Stomach smooth muscle (tissue), 2 donors: ENCODE results near the gene TMCO4.

ENCODE experiments used
- H3K27ac ChIP-seq: one replicate; pipeline ENCODE4 v1.7.0; 2013; ENCODE audit warnings: mild to moderate bottlenecking, low read length, inconsistent platforms
- H3K27me3 ChIP-seq, 2 donors: one replicate each; pipeline ENCODE4 v1.7.0; 2013; ENCODE audit warnings: low read length in 2 of 2; ENCODE audit not compliant: insufficient read depth in 2 of 2, control insufficient read depth in 1 of 2
- H3K36me3 ChIP-seq, 2 donors: one replicate each; pipeline ENCODE4 v1.7.0; 2013; ENCODE audit warnings: low read length in 2 of 2; ENCODE audit not compliant: control insufficient read depth in 2 of 2, insufficient read depth in 2 of 2
- H3K4me1 ChIP-seq: one replicate; pipeline ENCODE4 v1.7.0; 2013; ENCODE audit warnings: low read length; ENCODE audit not compliant: control insufficient read depth, insufficient read depth
- H3K4me3 ChIP-seq, 2 donors: one replicate each; pipeline ENCODE4 v1.7.0; 2013; ENCODE audit warnings: low read length in 2 of 2
- H3K9ac ChIP-seq, 2 donors: one replicate each; pipeline ENCODE4 v1.7.0; 2013; ENCODE audit warnings: low read length in 2 of 2, mild to moderate bottlenecking in 1 of 2
- H3K9me3 ChIP-seq, 2 donors: one replicate each; pipeline ENCODE4 v1.7.0; 2013; ENCODE audit warnings: low read length in 2 of 2; ENCODE audit not compliant: control insufficient read depth in 2 of 2
- donor health status: healthy.
- donor health status: Pancreatic carcinoma.

The TMCO4 gene

DNA sequence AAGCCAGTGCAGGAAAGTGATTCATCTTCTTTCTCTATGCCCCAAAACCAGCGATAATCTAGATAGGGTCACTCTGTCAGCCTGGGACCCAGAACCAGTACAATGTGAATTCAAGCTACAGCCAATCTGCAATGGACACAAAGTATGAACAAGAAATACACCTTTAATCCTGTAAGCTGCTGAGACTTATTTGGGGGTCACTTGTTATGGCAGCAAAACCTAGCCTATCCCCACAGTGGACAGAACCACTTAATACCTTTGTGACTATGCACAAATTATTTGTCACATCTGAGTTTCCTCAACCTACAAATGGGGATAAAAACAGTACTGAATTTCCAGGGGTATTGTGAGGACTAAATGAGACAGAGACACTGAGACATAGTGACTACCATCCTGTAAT lies 50.0 kb downstream of the TMCO4 start:
- Histone ChIP-seq H3K9ac (no peak overlapping the region), H3K27me3 (no peaks in the 10 kb centered on the region), H3K4me3 (no peak overlapping the region), H3K27ac (no peak overlapping the region), H3K9me3 (no peaks in the 10 kb centered on the region), H3K36me3 (peaks cover 20 to 21% of the 10 kb centered on the region in 2 donors), H3K4me1 (peaks cover 10% of the 10 kb centered on the region)

DNA sequence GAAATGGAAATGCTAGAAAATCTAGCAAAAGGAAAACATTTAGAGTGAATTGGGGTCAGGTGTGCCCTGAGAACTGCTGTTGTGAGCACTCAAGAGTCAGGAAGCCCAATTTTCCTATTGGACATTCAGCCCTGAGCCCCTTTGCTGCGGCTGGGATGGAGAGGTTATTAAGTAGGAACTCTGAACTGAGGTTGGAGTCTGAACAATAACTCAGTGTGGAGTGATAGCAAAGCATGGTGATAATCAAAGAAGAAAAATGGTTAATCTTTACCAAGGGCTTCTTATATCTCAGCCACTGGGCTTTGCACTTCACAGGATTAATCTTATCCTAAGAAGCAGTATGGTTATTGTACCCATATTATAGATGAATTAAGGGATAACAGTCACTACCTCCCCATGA lies 52.0 kb downstream of the TMCO4 start:
- Histone ChIP-seq H3K27ac (no peak overlapping the region), H3K9ac (no peak overlapping the region), H3K4me1 (no peaks in the 10 kb centered on the region), H3K36me3 (peaks cover 26% of the 10 kb centered on the region in 2 donors), H3K4me3 (no peak overlapping the region), H3K9me3 (no peaks in the 10 kb centered on the region), H3K27me3 (no peaks in the 10 kb centered on the region)

DNA sequence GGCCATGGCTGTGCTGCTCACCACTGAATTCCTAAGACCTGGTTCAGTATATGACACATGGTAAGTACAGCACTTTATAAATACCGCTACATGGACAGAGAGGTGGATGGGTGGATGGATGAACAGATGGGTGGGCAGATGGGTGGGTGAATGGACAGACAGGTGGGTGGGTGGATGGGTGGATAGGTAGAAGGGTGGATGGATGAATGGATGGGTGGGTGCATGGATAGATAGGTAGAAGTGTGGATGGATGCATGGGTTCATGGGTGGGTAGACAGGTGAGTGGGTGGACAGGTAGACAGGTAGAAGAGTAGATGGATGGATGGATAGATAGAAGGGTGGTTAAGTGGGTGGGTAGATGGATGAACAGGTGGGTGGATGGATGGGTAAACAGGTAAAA lies 54.8 kb downstream of the TMCO4 start:
- Histone ChIP-seq H3K36me3 (peaks cover 28 to 33% of the 10 kb centered on the region in 2 donors), H3K9ac (no peak overlapping the region)

DNA sequence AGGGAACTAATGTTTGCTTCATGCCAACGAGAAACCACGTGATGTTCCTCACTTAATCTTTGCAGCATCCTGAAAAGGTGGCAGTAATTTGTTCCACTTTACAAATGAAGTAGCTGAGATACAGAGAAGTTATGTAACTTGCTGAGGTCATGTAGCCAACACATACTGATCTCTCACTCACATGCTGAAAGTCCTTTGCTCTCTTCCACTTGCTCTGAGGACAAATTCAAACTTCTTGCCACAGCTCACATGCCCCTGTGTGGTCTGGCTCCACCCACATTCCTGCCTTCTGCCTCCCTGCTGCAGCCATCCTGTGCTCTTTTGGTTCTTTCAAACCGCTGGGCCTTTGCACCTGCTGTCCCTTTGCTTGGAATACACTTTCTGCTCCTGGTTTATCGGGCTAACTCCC lies 55.4 kb downstream of the TMCO4 start:
- Histone ChIP-seq H3K9ac (no peak overlapping the region), H3K9me3 (no peaks in the 10 kb centered on the region), H3K27ac (no peak overlapping the region), H3K36me3 (peaks cover 23 to 33% of the 10 kb centered on the region in 2 donors), H3K4me3 (no peak overlapping the region), H3K27me3 (no peaks in the 10 kb centered on the region), H3K4me1 (no peaks in the 10 kb centered on the region)

More for the DNA sequence above, 54.8 kb downstream of the TMCO4 start:
- Histone ChIP-seq H3K4me1 (no peaks in the 10 kb centered on the region), H3K27me3 (no peaks in the 10 kb centered on the region), H3K9me3 (no peaks in the 10 kb centered on the region), H3K4me3 (no peak overlapping the region), H3K27ac (no peak overlapping the region)

DNA sequence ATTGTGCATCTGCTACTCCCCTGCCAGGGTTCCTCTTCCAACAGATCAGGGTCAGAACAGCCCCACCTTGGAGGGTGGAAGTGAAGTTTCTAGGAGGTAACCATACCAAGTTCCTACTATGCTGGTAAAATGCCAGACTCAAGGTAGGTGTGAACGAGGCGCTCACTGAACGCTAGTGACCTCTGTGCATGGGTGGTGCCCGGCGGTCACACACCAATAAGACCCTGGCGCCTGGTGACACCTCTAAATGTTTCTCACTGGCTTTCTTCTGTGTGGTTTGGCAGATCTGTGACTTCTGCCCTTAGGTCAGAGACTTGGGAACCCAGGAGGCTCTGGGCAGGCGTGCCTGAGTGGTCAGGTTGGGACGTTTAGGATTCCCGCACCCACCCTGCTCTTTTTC lies 55.9 kb downstream of the TMCO4 start:
- Histone ChIP-seq H3K4me1 (no peaks in the 10 kb centered on the region), H3K27ac (no peak overlapping the region), H3K9me3 (peaks cover 0 to 2% of the 10 kb centered on the region in 2 donors), H3K36me3 (peaks cover 18 to 29% of the 10 kb centered on the region in 2 donors), H3K9ac (no peak overlapping the region), H3K27me3 (no peaks in the 10 kb centered on the region), H3K4me3 (no peak overlapping the region)

DNA sequence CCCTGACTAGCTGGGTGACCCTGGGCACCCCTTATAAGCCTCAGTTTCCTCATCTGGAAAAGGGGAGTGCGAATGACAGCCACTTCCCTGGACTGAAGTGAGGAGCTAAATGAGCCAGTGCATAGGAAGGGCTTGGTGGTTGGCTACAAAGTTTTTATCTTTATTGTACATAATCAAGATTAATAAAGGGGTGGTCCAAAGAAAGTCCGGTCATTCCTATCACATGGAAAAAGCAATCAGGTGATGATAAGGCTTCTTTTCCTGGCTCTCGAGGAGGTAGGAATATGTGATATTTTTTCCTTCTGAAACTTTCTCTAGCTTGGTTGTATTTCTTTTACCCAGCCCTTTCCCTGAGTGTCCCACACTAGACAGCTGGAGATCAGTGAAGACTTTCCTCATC lies 56.5 kb downstream of the TMCO4 start:
- no peaks in the 10 kb centered on the region for H3K27me3 ChIP-seq
- no peak overlapping the region for H3K4me3 ChIP-seq
- H3K27ac ChIP-seq, result no peak overlapping the region
- no peak overlapping the region for H3K9ac ChIP-seq
- H3K4me1 ChIP-seq, result peaks cover 3% of the 10 kb centered on the region
- H3K36me3 ChIP-seq, result peaks cover 18 to 29% of the 10 kb centered on the region in 2 donors
- peaks cover 0 to 3% of the 10 kb centered on the region in 2 donors for H3K9me3 ChIP-seq

DNA sequence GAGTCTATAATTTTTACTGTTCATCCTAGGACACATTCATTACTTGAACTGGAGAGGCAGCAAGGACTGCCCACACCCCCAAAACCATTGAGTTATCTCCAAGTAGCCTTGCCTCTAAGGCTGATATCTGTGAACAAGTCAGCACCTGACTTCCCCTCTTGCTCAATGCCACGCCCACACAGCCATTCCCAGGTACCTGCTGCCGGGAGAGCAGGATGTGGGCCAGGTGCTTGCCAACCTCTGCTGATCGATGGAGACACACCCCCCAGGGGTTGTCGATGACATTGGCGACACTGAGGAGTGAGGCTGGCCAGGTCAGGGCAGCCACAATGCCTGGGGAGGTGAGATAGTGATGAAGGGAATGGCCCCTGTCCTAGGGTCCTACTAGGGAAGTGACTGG lies 60.1 kb downstream of the TMCO4 start:
- H3K4me3 ChIP-seq, result no peak overlapping the region
- peaks cover 10 to 15% of the 10 kb centered on the region in 2 donors for H3K36me3 ChIP-seq
- H3K4me1 ChIP-seq, result peaks cover 30% of the 10 kb centered on the region
- H3K27ac ChIP-seq, result no peak overlapping the region
- H3K9ac ChIP-seq, result no peak overlapping the region
- peaks cover 0 to 3% of the 10 kb centered on the region in 2 donors for H3K9me3 ChIP-seq
- H3K27me3 ChIP-seq, result no peaks in the 10 kb centered on the region

DNA sequence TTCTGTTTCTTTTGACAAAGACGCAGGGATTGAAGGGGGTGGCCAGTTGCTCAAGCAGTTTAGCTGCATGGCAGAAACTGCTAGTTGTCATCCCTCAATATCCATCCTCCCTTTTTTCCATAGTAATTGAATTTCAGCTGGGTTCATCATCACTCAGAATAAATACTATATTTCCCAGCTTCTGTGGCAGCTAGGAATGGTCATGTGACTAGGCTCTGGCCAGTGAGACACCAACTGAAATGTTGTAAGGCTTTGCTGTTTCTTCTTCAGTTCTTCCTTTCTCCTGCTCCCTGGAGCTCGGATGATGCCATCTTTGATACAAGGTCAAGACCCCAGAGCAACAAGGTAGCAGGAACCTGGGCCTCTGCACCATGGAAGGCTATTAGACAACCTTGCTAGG lies 61.0 kb downstream of the TMCO4 start:
- no peaks in the 10 kb centered on the region for H3K27me3 ChIP-seq
- peaks cover 2 to 9% of the 10 kb centered on the region in 2 donors for H3K36me3 ChIP-seq
- no peak overlapping the region for H3K9ac ChIP-seq
- H3K27ac ChIP-seq, result no peak overlapping the region
- peaks cover 34% of the 10 kb centered on the region for H3K4me1 ChIP-seq
- H3K4me3 ChIP-seq, result no peak overlapping the region
- H3K9me3 ChIP-seq, result peaks cover 0 to 3% of the 10 kb centered on the region in 2 donors

DNA sequence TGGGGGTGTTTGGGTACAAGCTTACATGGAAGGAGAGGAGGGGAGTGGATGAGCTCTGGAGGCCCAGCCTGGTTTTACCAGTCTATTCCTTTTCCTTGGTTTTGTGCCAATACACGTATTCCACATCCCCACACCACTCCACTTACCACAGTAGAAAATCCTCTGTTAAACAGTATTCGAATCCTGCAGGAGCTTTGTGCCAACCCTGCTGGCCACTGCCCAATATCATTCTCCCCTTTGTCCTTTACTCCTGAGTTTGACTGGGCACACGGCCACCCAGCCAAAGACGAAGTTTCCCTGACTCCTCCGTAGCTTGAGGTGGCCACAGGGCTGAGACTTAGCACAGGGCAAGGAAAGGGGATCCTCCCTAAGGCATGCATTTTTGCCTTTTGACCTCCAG lies 61.6 kb downstream of the TMCO4 start:
- Histone ChIP-seq H3K4me1 (peaks cover 34% of the 10 kb centered on the region), H3K9ac (no peak overlapping the region), H3K9me3 (peaks cover 0 to 3% of the 10 kb centered on the region in 2 donors), H3K27ac (no peak overlapping the region), H3K36me3 (peaks cover 2 to 11% of the 10 kb centered on the region in 2 donors), H3K4me3 (no peak overlapping the region), H3K27me3 (no peaks in the 10 kb centered on the region)

DNA sequence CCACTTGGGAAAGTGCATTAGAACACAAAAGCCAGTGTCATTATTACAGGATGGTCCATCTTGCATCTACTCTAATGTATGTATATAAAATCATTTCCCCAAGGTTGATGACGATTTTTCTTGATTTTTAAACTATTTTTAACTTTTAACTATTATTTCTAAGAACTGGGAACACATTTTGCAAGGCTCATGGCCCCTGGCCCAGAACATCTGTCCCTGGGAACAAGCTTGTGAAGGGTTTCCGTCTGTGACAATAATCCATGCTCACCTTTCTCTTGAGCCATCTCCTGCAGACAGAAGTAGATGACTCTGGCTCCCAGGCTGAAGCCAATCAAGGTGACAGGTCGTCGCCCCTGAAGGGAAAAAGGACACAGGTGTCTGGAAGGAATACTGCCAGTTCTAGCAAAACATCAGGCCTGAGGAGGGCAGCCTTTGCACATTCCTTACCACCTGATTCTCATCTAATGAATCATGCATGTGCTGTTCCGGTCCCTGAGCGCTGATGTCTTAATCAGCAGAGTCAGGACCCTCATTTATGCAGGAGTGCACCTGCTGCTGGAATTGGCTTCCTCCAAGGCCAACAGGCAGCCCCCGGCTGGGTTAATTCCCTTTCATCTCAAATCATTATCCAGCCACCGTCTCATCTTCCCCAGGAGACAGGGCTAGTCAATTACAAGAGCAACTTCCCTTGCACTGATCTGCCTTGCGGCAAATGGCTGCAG lies 62.5 kb downstream of the TMCO4 start:
- peaks cover 34% of the 10 kb centered on the region for H3K4me1 ChIP-seq
- H3K4me3 ChIP-seq, result no peak overlapping the region
- no peak overlapping the region for H3K27ac ChIP-seq
- peak overlapping the region in 1 of 2 donors; percentile 21 for H3K9ac ChIP-seq
- no peaks in the 10 kb centered on the region for H3K27me3 ChIP-seq
- peaks cover 0 to 3% of the 10 kb centered on the region in 2 donors for H3K9me3 ChIP-seq
- H3K36me3 ChIP-seq, result peaks cover 2 to 9% of the 10 kb centered on the region in 2 donors

DNA sequence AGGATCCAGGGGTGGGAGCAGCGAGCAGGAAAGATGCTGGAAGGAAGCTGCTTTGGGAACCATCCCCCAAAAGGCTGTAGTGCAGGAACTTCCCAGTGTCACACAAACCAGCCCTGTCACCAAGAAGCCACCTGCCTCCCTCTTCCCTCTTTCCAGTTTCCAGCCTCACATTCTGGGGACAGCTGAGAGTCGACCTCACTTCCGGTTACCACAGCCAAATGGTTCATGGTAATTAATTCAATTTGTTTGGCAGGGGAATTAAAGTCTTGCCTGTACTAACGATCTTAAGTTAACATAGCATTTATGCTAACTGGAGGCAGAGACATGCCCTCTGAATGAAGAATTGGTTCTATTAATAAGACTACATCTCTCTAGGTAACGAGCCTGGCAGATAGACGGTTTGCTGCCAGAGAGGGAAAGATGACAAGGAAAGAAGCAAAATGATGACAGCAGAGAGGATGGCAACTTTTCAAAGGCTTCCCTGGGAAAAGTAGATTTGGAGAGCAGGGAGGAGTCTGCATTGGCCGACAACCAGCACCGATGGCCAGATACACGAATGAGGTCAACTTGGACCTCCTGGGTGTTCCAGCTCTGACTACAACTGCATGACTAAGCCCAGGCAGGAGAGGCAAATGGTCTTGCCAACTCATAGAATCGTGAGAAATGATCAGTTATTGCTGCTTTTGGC lies 64.1 kb downstream of the TMCO4 start:
- peaks cover 0 to 3% of the 10 kb centered on the region in 2 donors for H3K9me3 ChIP-seq
- peak overlapping the region; percentile 64 for H3K27ac ChIP-seq
- H3K9ac ChIP-seq, result no peak overlapping the region
- no peaks in the 10 kb centered on the region for H3K27me3 ChIP-seq
- H3K4me1 ChIP-seq, result peaks cover 42% of the 10 kb centered on the region
- H3K36me3 ChIP-seq, result peaks cover 0 to 5% of the 10 kb centered on the region in 2 donors
- peak overlapping the region in 1 of 2 donors; percentile 24 for H3K4me3 ChIP-seq
